Right lobe of liver (tissue), 6 donors: ENCODE results near the gene CLEC16A. TPM values are rescaled to one million over a fixed set of nuclear protein-coding genes. Genes with fewer than 3 reads are reported as not detected.

Source experiments
- ATAC-seq, 4 donors: fragments of 200-7000 bp; cut with Tn5 transposase; one replicate each; pipeline ENCODE4 v1.9.1; 2020; ENCODE audit warnings: mild to moderate bottlenecking in 4 of 4, moderate library complexity in 4 of 4
- DNase-seq, 3 donors: peaks; one replicate each; pipeline ENCODE4 v3.0.0-alpha.2; 2020
- H3K27ac ChIP-seq, 3 donors: fragments of 200-600 bp; one replicate each; pipeline ENCODE4 v1.8.0; 2022
- H3K27me3 ChIP-seq, 2 donors: fragments of 200-600 bp; one replicate each; pipeline ENCODE4 v1.8.0; 2022
- H3K36me3 ChIP-seq, 4 donors: fragments of 200-600 bp; sonication (generic) in 1 of 4; one replicate each; pipeline versions ENCODE4 v1.5.1 to v1.8.0; 2017 to 2022; ENCODE audit warnings: control low read depth in 1 of 4
- H3K4me1 ChIP-seq, 4 donors: fragments of 200-600 bp; sonication (generic) in 1 of 4; one replicate each; pipeline versions ENCODE4 v1.5.1 to v1.8.0; 2017 to 2022; ENCODE audit warnings: control low read depth in 1 of 4
- H3K4me3 ChIP-seq, 3 donors: fragments of 200-600 bp; one replicate each; pipeline ENCODE4 v1.8.0; 2022
- H3K9me3 ChIP-seq, 4 donors: fragments of 200-600 bp; sonication (generic) in 1 of 4; one replicate each; pipeline versions ENCODE4 v1.5.1 to v1.8.0; 2017 to 2022; ENCODE audit warnings: control low read depth in 1 of 4
- CTCF ChIP-seq, 4 donors: fragments of 200-600 bp in 3 of 4; fragments of 450-650 bp in 1 of 4; IDR thresholded peaks; one replicate each; pipeline versions ENCODE4 v1.5.1 to v1.8.0; 2016 to 2022; ENCODE audit warnings: antibody characterized with exemption in 4 of 4, mild to moderate bottlenecking in 2 of 4
- POLR2A ChIP-seq: fragments of 450-650 bp; IDR thresholded peaks from one replicate; pipeline ENCODE4 v1.6.1; 2017; ENCODE audit warnings: antibody characterized with exemption, mild to moderate bottlenecking
- WGBS: methylation state at CpG from one replicate; pipeline ENCODE4 v1.1.6; 2018; ENCODE audit warnings: low coverage, low lambda C conversion rate; ENCODE audit not compliant: insufficient coverage; ENCODE audit errors: missing lambda C conversion rate; 5-methylcytosine and 5-hydroxymethylcytosine counted together
- intact Hi-C, 2 donors: fragments of 100-400 bp; cut with DNase I; formaldehyde crosslinking; loops; one replicate each; pipeline versions ENCODE4 v1.11.2 to v1.14.1; 2022
- total RNA-seq, 6 experiments: library from RNA; depleted of rRNA in 2 of 6; stranded (reverse); fragments of >200 nt in 2 of 6; fragmentation: NEBNext Ultra II Directional in 3 of 6; extraction: Animal tissue kit (Norgen Biotek cat#: 25700) in 3 of 6; gene quantifications; one replicate each; pipeline versions ENCODE4 v1.1.0 to v1.2.4, GENCODE V29; 2016 to 2023
- donor health status: DM: no; HTN: yes; CAD: no.
- donor health status: DM: no; HTN: no; CAD: no.
- donor health status: DM: no; HTN: no; CAD: no.
- donor health status: DM: no; HTN: yes; CAD: no.
- donor health status: DM: no; HTN: yes; CAD: no.

Gene CLEC16A
- total RNA-seq, 6 experiments from 2014 or later, result 15.2 to 25.9 (median 19.8) TPM

- H3K36me3 ChIP-seq, result peaks cover 0 to 7% (median 2%) of the 10 kb centered on the region in 4 donors
- no peak for TF ChIP-seq POLR2A
Measured at GRCh38 chr16:10995565-10995964, 51.2 kb downstream of the CLEC16A start.

GRCh38 chr16:10997485-10997884, 53.1 kb downstream of the CLEC16A start:
- no peaks in the 10 kb centered on the region for H3K27me3 ChIP-seq
- no peak for ATAC-seq
- no peak overlapping the region for H3K27ac ChIP-seq
- intact Hi-C loops, result no loop called here
- 90% methylated on average over 4 of the region's 4 CpGs for WGBS
- no peaks in the 10 kb centered on the region for H3K9me3 ChIP-seq
- DNase-seq, result no peak
- TF ChIP-seq CTCF (IDR thresholded peaks at IDR 0.05) (no peak), POLR2A (no peak)
- no peak overlapping the region for H3K4me3 ChIP-seq
- H3K4me1 ChIP-seq, result peaks cover 0 to 10% (median 0%) of the 10 kb centered on the region in 4 donors
- peaks cover 0 to 7% (median 2%) of the 10 kb centered on the region in 4 donors for H3K36me3 ChIP-seq

More at GRCh38 chr16:10995565-10995964, 51.2 kb downstream of the CLEC16A start:
- Histone ChIP-seq H3K9me3 (no peaks in the 10 kb centered on the region), H3K27me3 (no peaks in the 10 kb centered on the region), H3K4me1 (no peaks in the 10 kb centered on the region), H3K27ac (no peak overlapping the region), H3K4me3 (no peak overlapping the region)
- DNase-seq, result no peak
- intact Hi-C loops, result no loop called here
- no peak for ATAC-seq
- 80% methylated on average over 3 of the region's 5 CpGs for WGBS

GRCh38 chr16:10999300-10999699, 54.9 kb downstream of the CLEC16A start:
- Histone ChIP-seq H3K4me1 (peaks cover 0 to 10% (median 0%) of the 10 kb centered on the region in 4 donors), H3K9me3 (no peaks in the 10 kb centered on the region), H3K27me3 (no peaks in the 10 kb centered on the region), H3K4me3 (no peak overlapping the region), H3K36me3 (peaks cover 0 to 18% (median 7%) of the 10 kb centered on the region in 4 donors), H3K27ac (no peak overlapping the region)
- intact Hi-C loops, result no loop called here
- TF ChIP-seq CTCF (IDR thresholded peaks at IDR 0.05) (no peak), POLR2A (no peak)
- ATAC-seq, result no peak
- 44% methylated on average over 1 of the region's 3 CpGs for WGBS
- DNase-seq, result no peak

GRCh38 chr16:11001611-11002010, 57.2 kb downstream of the CLEC16A start:
- intact Hi-C loops, result no loop called here
- Histone ChIP-seq H3K36me3 (peaks cover 0 to 15% (median 5%) of the 10 kb centered on the region in 4 donors), H3K4me1 (peaks cover 0 to 10% (median 0%) of the 10 kb centered on the region in 4 donors), H3K4me3 (no peak overlapping the region), H3K27me3 (no peaks in the 10 kb centered on the region), H3K9me3 (no peaks in the 10 kb centered on the region), H3K27ac (no peak overlapping the region)
- 78% methylated on average over 6 of the region's 7 CpGs for WGBS
- TF ChIP-seq CTCF (IDR thresholded peaks at IDR 0.05) (no peak), POLR2A (no peak)
- DNase-seq (no peak), ATAC-seq (peak; percentile 27 to 59 (median 45))

- ATAC-seq (no peak), DNase-seq (no peak)
- TF ChIP-seq POLR2A (no peak), CTCF (IDR thresholded peaks at IDR 0.05) (no peak)
- H3K9me3 ChIP-seq, result no peaks in the 10 kb centered on the region
- WGBS, result 94% methylated on average over 9 of the region's 16 CpGs
- H3K4me3 ChIP-seq, result no peak overlapping the region
- H3K27ac ChIP-seq, result no peak overlapping the region
- H3K36me3 ChIP-seq, result peaks cover 0 to 15% (median 5%) of the 10 kb centered on the region in 4 donors
- no peaks in the 10 kb centered on the region for H3K27me3 ChIP-seq
- intact Hi-C loops, result no loop called here
- peaks cover 0 to 10% (median 0%) of the 10 kb centered on the region in 4 donors for H3K4me1 ChIP-seq
Measured at GRCh38 chr16:11003141-11003540, 58.8 kb downstream of the CLEC16A start.
